GM18868 (cell line): Measurements from ENCODE around the gene TMEM161A.
"Not testable (repeated sequence)": the region's sequence is repeated elsewhere in the genome, so short reads cannot be mapped to it uniquely, and the experiment has no call there.

ENCODE experiments used
- ATAC-seq: cut with Tn5 transposase; IDR thresholded peaks from one replicate; pipeline ENCODE4 v1.9.1; 2021; ENCODE audit warnings: mild to moderate bottlenecking, moderate library complexity; ENCODE audit not compliant: unreplicated experiment

The TMEM161A gene

GRCh38 chr19:19155495-19156219 is 17.4 kb upstream of the TMEM161A start:
- ATAC-seq = no peak

- no peak for ATAC-seq
Measured at GRCh38 chr19:19154768-19155494, 16.7 kb upstream of the TMEM161A start.

GRCh38 chr19:19152668-19153384 is 14.5 kb upstream of the TMEM161A start:
- ATAC-seq = no peak

DNA sequence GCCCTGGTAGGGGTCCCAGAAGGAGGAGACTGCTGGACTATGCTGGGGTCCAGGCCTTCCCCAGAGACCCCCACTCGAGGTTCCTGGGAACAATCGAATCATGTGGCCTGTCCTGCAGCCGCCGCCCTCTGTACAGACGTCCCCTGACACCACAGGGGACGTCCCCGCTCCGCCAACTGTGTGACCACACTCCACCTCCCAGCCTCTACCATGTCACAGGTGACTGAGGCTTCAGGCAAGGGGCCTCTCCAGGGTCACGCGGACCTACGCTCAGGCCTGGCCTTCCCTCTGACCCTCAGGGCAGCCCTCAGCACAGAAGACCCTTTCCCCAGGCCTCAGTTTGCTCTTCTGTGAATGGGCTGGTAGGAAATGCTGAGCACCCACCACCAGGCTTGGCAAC is 13.1 kb upstream of the TMEM161A start:
- peak; percentile 64 for ATAC-seq

DNA sequence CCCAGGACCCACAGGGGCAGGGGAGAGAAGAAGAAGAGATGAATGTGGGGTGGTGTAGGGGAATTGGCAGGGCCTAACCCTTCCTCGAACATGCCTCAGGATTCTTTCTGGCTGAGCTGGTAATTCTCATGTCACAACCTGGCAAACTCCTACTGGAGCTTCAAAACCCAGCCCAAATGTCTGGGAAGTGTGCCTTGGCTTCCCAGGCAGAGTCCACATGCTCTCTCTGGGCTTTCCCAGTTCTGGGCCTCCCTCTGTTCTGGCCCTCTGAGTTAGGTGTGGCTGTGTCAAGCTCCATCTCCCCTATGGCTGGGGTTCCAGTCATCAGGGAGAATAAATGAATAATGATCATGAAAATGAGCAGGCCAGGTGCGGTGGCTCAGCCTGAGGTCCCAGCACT is 11.2 kb upstream of the TMEM161A start:
- ATAC-seq = no peak

DNA sequence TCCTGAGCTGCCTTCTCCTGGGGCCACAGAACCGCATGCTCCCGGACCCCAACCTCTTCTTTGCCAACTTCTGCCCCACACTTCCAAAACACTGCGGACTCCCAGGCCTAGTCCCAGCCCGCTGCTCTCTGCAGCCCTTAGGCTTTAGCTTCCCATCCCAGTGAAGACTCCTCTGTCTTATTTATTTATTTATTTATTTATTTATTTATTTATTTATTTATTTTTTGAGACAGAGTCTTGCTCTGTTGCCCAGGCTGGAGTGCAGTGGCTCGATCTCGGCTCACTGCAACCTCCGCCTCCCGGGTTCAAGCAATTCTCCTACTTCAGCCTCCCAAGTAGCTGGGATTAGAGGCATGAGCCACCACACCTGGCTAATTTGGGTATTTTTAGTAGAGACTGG is 10.2 kb upstream of the TMEM161A start:
- not testable (repeated sequence) for ATAC-seq

DNA sequence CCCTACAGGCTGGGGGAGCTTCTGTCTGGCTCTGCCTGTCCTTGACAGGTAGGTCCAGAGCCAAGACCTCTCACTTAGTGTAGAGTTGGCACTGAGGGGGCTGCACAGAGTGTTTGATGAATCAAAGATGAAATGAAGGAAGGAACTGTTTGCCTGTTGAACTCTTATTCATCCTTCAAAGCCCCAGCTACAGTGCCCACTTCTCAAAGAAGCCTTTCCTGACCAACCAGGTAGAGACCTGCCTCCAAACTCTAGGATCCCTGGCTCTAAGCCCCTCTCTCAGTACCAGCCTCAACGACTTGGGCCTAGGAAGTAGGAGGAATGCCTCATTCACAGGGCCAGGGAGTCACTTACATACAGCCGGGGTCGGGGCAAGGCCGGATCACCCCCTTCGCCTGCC is 9.1 kb upstream of the TMEM161A start:
- ATAC-seq = no peak

GRCh38 chr19:19146865-19147264 is 8.6 kb upstream of the TMEM161A start:
- ATAC-seq = no peak

- ATAC-seq = peak; percentile 45
Measured at GRCh38 chr19:19145684-19146608, 7.7 kb upstream of the TMEM161A start.

DNA sequence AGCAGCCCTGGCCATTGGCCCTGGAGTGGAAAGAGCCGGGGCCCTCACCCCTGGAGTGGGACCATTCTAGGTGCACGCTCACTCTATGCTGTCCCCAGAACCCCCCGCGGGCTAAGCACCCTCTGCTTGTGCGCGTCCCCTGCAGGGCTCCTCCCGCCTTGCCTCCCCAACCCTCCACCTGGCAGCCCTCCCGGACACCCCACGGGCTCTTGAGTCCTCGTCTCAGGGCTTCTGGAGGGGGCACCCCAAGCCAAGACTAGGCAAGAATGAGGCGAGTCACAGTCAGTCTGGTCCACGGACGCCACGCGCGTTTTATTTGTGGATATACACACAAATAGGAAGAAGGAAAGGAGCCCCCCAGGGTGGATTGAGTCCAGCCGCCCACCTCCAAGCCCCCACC is 7.0 kb upstream of the TMEM161A start:
- ATAC-seq = no peak

DNA sequence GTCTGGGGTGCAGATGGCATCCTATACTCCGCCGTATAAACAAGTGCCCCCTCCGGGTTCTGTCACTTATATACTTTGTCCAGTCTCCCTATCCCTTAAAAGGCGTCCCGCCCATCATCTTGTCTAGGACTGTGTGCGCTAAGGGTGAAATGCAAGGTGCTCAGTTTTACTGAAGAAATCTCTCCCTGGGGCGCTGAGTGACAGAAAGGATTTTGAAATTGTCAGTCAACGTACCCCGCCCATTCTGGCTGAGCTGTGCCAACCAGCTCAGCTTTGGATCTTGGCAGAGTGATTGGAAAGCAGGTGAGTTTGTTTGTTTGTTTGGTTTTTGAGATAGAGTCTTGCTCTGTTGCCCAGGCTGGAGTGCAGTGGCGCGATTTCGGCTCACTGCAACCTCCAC is 4.1 kb upstream of the TMEM161A start:
- ATAC-seq = no peak

- ATAC-seq = no peak
Measured at GRCh38 chr19:19140476-19140875, 2.2 kb upstream of the TMEM161A start.

- no peak for ATAC-seq
Measured at GRCh38 chr19:19139876-19140229, 1.6 kb upstream of the TMEM161A start.

GRCh38 chr19:19137556-19138108 is 646 bp downstream of the TMEM161A start:
- ATAC-seq = no peak

GRCh38 chr19:19135713-19136112 is 2.6 kb downstream of the TMEM161A start:
- not testable (repeated sequence) for ATAC-seq

DNA sequence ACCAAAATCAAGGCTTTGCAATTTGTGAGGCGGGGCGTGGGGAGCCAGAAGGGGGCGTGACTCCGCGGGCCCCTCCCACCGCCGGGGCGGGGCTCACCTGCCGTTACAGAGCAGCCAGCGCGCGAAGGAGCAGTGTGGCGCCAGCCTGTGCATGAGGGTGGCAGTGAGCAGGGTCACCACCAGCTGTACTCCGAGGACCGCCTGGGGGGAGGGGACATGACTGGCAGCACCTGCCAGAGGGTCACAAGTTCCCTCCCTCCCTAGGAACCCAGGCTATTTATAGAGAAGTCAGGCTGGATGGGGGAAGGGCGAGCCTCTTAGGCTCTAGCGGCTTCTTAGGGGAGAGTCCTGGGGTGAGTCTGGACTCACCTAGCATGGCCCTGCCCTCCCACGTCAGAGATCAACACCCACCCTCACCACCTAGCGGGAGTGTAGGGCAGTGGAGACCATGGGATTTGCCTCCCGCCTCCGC is 3.6 kb downstream of the TMEM161A start:
- ATAC-seq = no peak

DNA sequence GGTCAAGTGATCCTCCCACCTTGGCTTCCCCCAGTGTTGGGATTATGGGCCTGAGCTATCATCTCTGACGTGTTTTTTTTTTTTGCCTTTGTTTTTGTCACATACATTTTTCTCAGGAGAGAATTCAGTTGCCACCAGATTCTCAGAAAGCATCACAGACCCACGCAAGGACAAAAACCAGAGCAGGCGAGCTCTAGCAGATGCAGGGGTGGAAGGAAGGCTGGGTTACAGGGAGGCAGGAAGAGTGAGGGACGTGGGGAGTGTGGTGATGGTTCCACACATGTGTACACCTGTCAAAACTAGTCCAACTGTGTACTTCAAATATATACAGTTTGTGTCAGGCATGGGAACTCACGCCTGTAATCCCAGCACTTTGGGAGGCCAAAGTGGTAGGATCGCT is 4.3 kb downstream of the TMEM161A start:
- ATAC-seq = no peak

- no peak for ATAC-seq
Measured at GRCh38 chr19:19132912-19133311, 5.4 kb downstream of the TMEM161A start.

- no peak for ATAC-seq
Measured at GRCh38 chr19:19131989-19132388, 6.3 kb downstream of the TMEM161A start.

- no peak for ATAC-seq
Measured at GRCh38 chr19:19126102-19126501, 12.2 kb downstream of the TMEM161A start.
